B cell (primary cell): ENCODE data around the gene MAP2K7. TPM values are rescaled to one million over a fixed set of nuclear protein-coding genes. Genes with fewer than 3 reads are reported as not detected.

Experiments used
- ATAC-seq: fragments of 200-7000 bp; cut with Tn5 transposase; one replicate; pipeline ENCODE4 v1.10.0; 2021; ENCODE audit warnings: low read depth, mild to moderate bottlenecking, moderate number of reproducible peaks, moderate library complexity
- CTCF ChIA-PET: fragments of 350-600 bp; sonication (Branson Sonifier 250); formaldehyde crosslinking; loops from one replicate; lab custom pipeline; 2021; ENCODE audit warnings: antibody characterized with exemption, inconsistent platforms; lab: Charles Lee
- POLR2A ChIA-PET: fragments of 350-600 bp; sonication (Branson Sonifier 250); formaldehyde crosslinking; loops from one replicate; lab custom pipeline; 2021; ENCODE audit warnings: antibody characterized with exemption; lab: Charles Lee
- DNase-seq: peaks from one replicate; pipeline ENCODE4 v3.0.0; 2013
- H2AFZ ChIP-seq: 2 replicates; pipeline ENCODE4 v1.6.1; 2012; ENCODE audit warnings: mild to moderate bottlenecking, low read depth, low read length; ENCODE audit not compliant: insufficient read depth, poor library complexity, severe bottlenecking
- H3K27ac ChIP-seq, 2 donors: 1 replicate in 1 of 2; 2 replicates in 1 of 2; pipeline ENCODE4 v1.5.1; 2012 to 2013; ENCODE audit warnings: low read length in 2 of 2, mild to moderate bottlenecking in 2 of 2, moderate library complexity in 1 of 2
- H3K27me3 ChIP-seq, 4 experiments: fragments of 200-600 bp in 1 of 4; sonication (generic) in 1 of 4; replicated peaks in 1 of 4; 1 replicate in 2 of 4; 2 replicates in 2 of 4; pipeline versions ENCODE4 v1.6.1 to v1.7.0; 2013 to 2016; ENCODE audit warnings: low read length in 3 of 4, mild to moderate bottlenecking in 2 of 4, mixed read lengths in 1 of 4, moderate library complexity in 1 of 4; ENCODE audit not compliant: insufficient read depth in 4 of 4, control insufficient read depth in 3 of 4; ENCODE audit errors: control extremely low read depth in 1 of 4
- H3K36me3 ChIP-seq, 2 experiments: replicated peaks in 1 of 2; 1 replicate in 1 of 2; 2 replicates in 1 of 2; pipeline versions ENCODE4 v1.6.1 to v1.7.1; 2013; ENCODE audit warnings: low read length in 1 of 2; ENCODE audit not compliant: insufficient read depth in 2 of 2, control insufficient read depth in 1 of 2; ENCODE audit errors: control extremely low read depth in 1 of 2, extremely low read depth in 1 of 2
- H3K4me1 ChIP-seq, 2 donors: fragments of 200-600 bp in 1 of 2; sonication (generic) in 1 of 2; 1 replicate in 1 of 2; 2 replicates in 1 of 2; pipeline versions ENCODE4 v1.5.1 to v1.6.1; 2013 to 2017; ENCODE audit warnings: low read length in 2 of 2; ENCODE audit not compliant: control insufficient read depth in 2 of 2, insufficient read depth in 2 of 2
- H3K4me2 ChIP-seq: replicated peaks from 2 replicates; pipeline ENCODE3; 2012; ENCODE audit warnings: mild to moderate bottlenecking, low read depth, low read length; ENCODE audit not compliant: poor library complexity, severe bottlenecking
- H3K4me3 ChIP-seq, 5 experiments: fragments of 200-600 bp in 1 of 5; sonication (generic) in 1 of 5; 1 replicate in 3 of 5; 2 replicates in 2 of 5; pipeline versions ENCODE4 v1.5.1 to v1.7.0; 2011 to 2016; ENCODE audit warnings: low read length in 4 of 5, mild to moderate bottlenecking in 4 of 5, low read depth in 2 of 5, control low read depth in 1 of 5, moderate library complexity in 1 of 5; ENCODE audit not compliant: insufficient read depth in 1 of 5; ENCODE audit errors: control extremely low read depth in 1 of 5, extremely low read depth in 1 of 5
- H3K79me2 ChIP-seq: fragments of 200-600 bp; sonication (generic); one replicate; pipeline ENCODE4 v1.6.0; 2016; ENCODE audit warnings: low read length; ENCODE audit not compliant: control insufficient read depth, insufficient read depth
- H3K9ac ChIP-seq: fragments of 200-600 bp; sonication (generic); 2 replicates; pipeline ENCODE4 v1.6.1; 2017; ENCODE audit warnings: mild to moderate bottlenecking, low read length, moderate library complexity
- H3K9me3 ChIP-seq, 3 donors: one replicate each; pipeline versions ENCODE4 v1.6.1 to v1.7.1; 2013; ENCODE audit warnings: low read length in 2 of 3; ENCODE audit not compliant: control insufficient read depth in 2 of 3, insufficient read depth in 1 of 3; ENCODE audit errors: control extremely low read depth in 1 of 3
- H4K20me1 ChIP-seq: 2 replicates; pipeline ENCODE4 v1.6.0; 2012; ENCODE audit warnings: mild to moderate bottlenecking, low read length; ENCODE audit not compliant: insufficient read depth, control insufficient read depth, poor library complexity, severe bottlenecking
- H3K27ac Mint-ChIP-seq: one replicate; pipeline ENCODE4 v1.8.0; 2021; ENCODE audit warnings: mixed read lengths
- H3K27me3 Mint-ChIP-seq: one replicate; pipeline ENCODE4 v1.8.0; 2021; ENCODE audit warnings: mixed read lengths
- H3K4me1 Mint-ChIP-seq: one replicate; pipeline ENCODE4 v1.8.0; 2021; ENCODE audit warnings: mixed read lengths
- H3K4me3 Mint-ChIP-seq: one replicate; pipeline ENCODE4 v1.8.0; 2021; ENCODE audit warnings: mixed read lengths
- H3K9me3 Mint-ChIP-seq: one replicate; pipeline ENCODE4 v1.8.0; 2022; ENCODE audit warnings: mixed read lengths; ENCODE audit not compliant: insufficient read depth
- CTCF ChIP-seq: fragments of 200-600 bp; IDR thresholded peaks from one replicate; pipeline ENCODE4 v1.8.0; 2022; ENCODE audit warnings: antibody characterized with exemption, mild to moderate bottlenecking
- EZH2 ChIP-seq: IDR thresholded peaks from 2 replicates; pipeline ENCODE4 v1.6.1; 2012; ENCODE audit warnings: borderline replicate concordance, low read depth, mild to moderate bottlenecking, moderate library complexity, low read length; ENCODE audit not compliant: insufficient read depth, poor library complexity, severe bottlenecking
- WGBS: methylation state at CpG from one replicate; pipeline ENCODE4 v1.1.5; 2013; ENCODE audit warnings: missing lambda C conversion rate; ENCODE audit not compliant: insufficient coverage; 5-methylcytosine and 5-hydroxymethylcytosine counted together
- intact Hi-C: fragments of 100-400 bp; cut with micrococcal nuclease; formaldehyde crosslinking; loops from one replicate; pipeline ENCODE4 v1.10.0; 2022
- polyA plus RNA-seq: library from polyadenylated mRNA; depleted of rRNA; stranded (reverse); fragments of >200 nt; gene quantifications from 2 replicates; pipeline ENCODE4 v1.2.3, GENCODE V29; 2012
- total RNA-seq, 2 donors: library from RNA; stranded (reverse); fragments of 120-200 nt in 1 of 2; gene quantifications; 1 replicate in 1 of 2; 2 replicates in 1 of 2; pipeline versions ENCODE4 v1.2.3 to v1.2.4, GENCODE V29; 2013 to 2022

MAP2K7 gene
- total and polyA plus RNA-seq, 2 donors (not counting 1 experiment from before 2014, with no cell fraction given) = 56.0 to 71.9 TPM

GRCh38 chr19:7874076-7874896 lies 29.4 kb upstream of the MAP2K7 start, which contains the start of gene PRR36:
PRR36 (minus strand) TSS chr19:7874390; CDS start chr19:7873689, 701 bp downstream.
- peak within 1 kb of the TSS; percentile 68 for H3K4me2 ChIP-seq
- POLR2A ChIA-PET = no interaction called here

More at GRCh38 chr19:7874076-7874896, 29.4 kb upstream of the MAP2K7 start, which contains the start of gene PRR36:
- peaks cover 24% of the 10 kb centered on the region for H3K4me1 Mint-ChIP-seq
- Histone ChIP-seq H3K27me3 (peaks cover 0 to 45% (median 16%) of the 10 kb centered on the region in 4 experiments), H3K27ac (no peak within 1 kb of the TSS), H3K36me3 (no peaks in the 10 kb centered on the region), H2AFZ (peak within 1 kb of the TSS; percentile 22), H3K4me1 (peaks cover 32 to 41% of the 10 kb centered on the region in 2 donors), H4K20me1 (peaks cover 11% of the 10 kb centered on the region), H3K79me2 (no peaks in the 10 kb centered on the region), H3K9me3 (peaks cover 0 to 43% (median 0%) of the 10 kb centered on the region in 3 donors), H3K9ac (peak within 1 kb of the TSS; percentile 32), H3K4me3 (peak within 1 kb of the TSS in 1 of 5 experiments; percentile 12)
- TF ChIP-seq CTCF = no peak
- no peak for TF ChIP-seq EZH2
- 2% methylated on average over 79 of the region's 88 CpGs for WGBS
- peaks cover 25% of the 10 kb centered on the region for H3K27me3 Mint-ChIP-seq
- H3K9me3 Mint-ChIP-seq = peaks cover 4% of the 10 kb centered on the region
- H3K4me3 Mint-ChIP-seq = peak within 1 kb of the TSS; percentile 77
- DNase-seq (peak; percentile 30), ATAC-seq (no peak)
- intact Hi-C loops = no loop called here
- H3K27ac Mint-ChIP-seq = no peak within 1 kb of the TSS
- CTCF ChIA-PET = no interaction called here
